Left ventricle myocardium superior (tissue), 1 donor: ENCODE measurements around the gene SOCS2. TPM values are rescaled to one million over a fixed set of nuclear protein-coding genes. Genes with fewer than 3 reads are reported as not detected.
A peak's percentile ranks its signal among the peaks of the same experiment; 100 is the strongest.

Experiments
- ATAC-seq: fragments of 200-7000 bp; cut with Tn5 transposase; one replicate; pipeline ENCODE4 v1.9.1; 2020; ENCODE audit warnings: mild to moderate bottlenecking, moderate library complexity
- DNase-seq: peaks from one replicate; pipeline ENCODE4 v3.0.0-alpha.2; 2020
- intact Hi-C: fragments of 100-400 bp; cut with micrococcal nuclease; formaldehyde crosslinking; loops from one replicate; pipeline ENCODE4 v1.11.0; 2022
- total RNA-seq: library from RNA; stranded (reverse); fragmentation: NEBNext Ultra II Directional; extraction: Animal tissue kit (Norgen Biotek cat#: 25700); gene quantifications from one replicate; pipeline ENCODE4 v1.2.1, GENCODE V29; 2021
- donor health status: DM: no; HTN: yes; CAD: no; lungs with severe emphysema.

Gene SOCS2
- total RNA-seq, 1 donor from 2014 or later = 9.0 TPM

GRCh38 chr12:93587611-93588010 lies 15.1 kb downstream of the SOCS2 start:
- ATAC-seq (no peak), DNase-seq (no peak)
- intact Hi-C loops = no loop called here

- intact Hi-C loops = no loop called here
- DNase-seq (no peak), ATAC-seq (no peak)
These were observed 16.6 kb downstream of the SOCS2 start for GRCh38 chr12:93589081-93589480.

GRCh38 chr12:93591137-93591868 lies 18.8 kb downstream of the SOCS2 start:
- ATAC-seq (peak; percentile 96), DNase-seq (peak; percentile 88)
- intact Hi-C loops = loop anchor here (5.0 kb wide), 2 partner anchors 86 to 151 kb away; partner anchors contain the start of gene CRADD

GRCh38 chr12:93592641-93593406 lies 20.3 kb downstream of the SOCS2 start:
- intact Hi-C loops = loop anchor here (5.0 kb wide), 2 partner anchors 84 to 149 kb away; partner anchors contain the start of gene CRADD
- no peak for DNase-seq
- peak; percentile 26 for ATAC-seq

- intact Hi-C loops = loop anchor here (5.0 kb wide), 2 partner anchors 83 to 148 kb away; partner anchors contain the start of gene CRADD
- no peak for ATAC-seq
- no peak for DNase-seq
These were observed 21.4 kb downstream of the SOCS2 start for GRCh38 chr12:93593843-93594242.

- no peak for ATAC-seq
- DNase-seq = no peak
- intact Hi-C loops = loop anchor here (5.0 kb wide), 2 partner anchors 82 to 147 kb away; partner anchors contain the start of gene CRADD
These were observed 22.4 kb downstream of the SOCS2 start for GRCh38 chr12:93594766-93595311.

GRCh38 chr12:93595351-93595750 lies 22.9 kb downstream of the SOCS2 start:
- ATAC-seq = no peak
- no peak for DNase-seq
- intact Hi-C loops = no loop called here

GRCh38 chr12:93597608-93598007 lies 25.1 kb downstream of the SOCS2 start:
- no peak for DNase-seq
- ATAC-seq = no peak
- intact Hi-C loops = no loop called here

GRCh38 chr12:93599192-93599591 lies 26.7 kb downstream of the SOCS2 start:
- intact Hi-C loops = no loop called here
- no peak for DNase-seq
- ATAC-seq = no peak

GRCh38 chr12:93601591-93601990 lies 29.1 kb downstream of the SOCS2 start:
- ATAC-seq (no peak), DNase-seq (no peak)
- intact Hi-C loops = no loop called here

- intact Hi-C loops = no loop called here
- ATAC-seq (peak; percentile 79), DNase-seq (no peak)
These were observed 30.6 kb downstream of the SOCS2 start for GRCh38 chr12:93602897-93603668.

- DNase-seq (no peak), ATAC-seq (peak; percentile 66)
- intact Hi-C loops = no loop called here
These were observed 31.3 kb downstream of the SOCS2 start for GRCh38 chr12:93603762-93604161.

- intact Hi-C loops = no loop called here
- no peak for ATAC-seq
- DNase-seq = no peak
These were observed 35.8 kb downstream of the SOCS2 start for GRCh38 chr12:93608313-93608712.

- ATAC-seq = no peak
- DNase-seq = no peak
- intact Hi-C loops = no loop called here
These were observed 37.1 kb downstream of the SOCS2 start for GRCh38 chr12:93609281-93610192.

GRCh38 chr12:93612776-93613175 lies 40.3 kb downstream of the SOCS2 start:
- DNase-seq = no peak
- peak; percentile 35 for ATAC-seq
- intact Hi-C loops = no loop called here

- no peak for DNase-seq
- peak; percentile 80 for ATAC-seq
- intact Hi-C loops = no loop called here
These were observed 42.6 kb downstream of the SOCS2 start for GRCh38 chr12:93614917-93615596.

- ATAC-seq (no peak), DNase-seq (no peak)
- intact Hi-C loops = no loop called here
These were observed 44.2 kb downstream of the SOCS2 start for GRCh38 chr12:93616584-93617101.
